SK-N-SH (cell line): ENCODE data around the gene FAM20B. TPM values are rescaled to one million over a fixed set of nuclear protein-coding genes. Genes with fewer than 3 reads are reported as not detected.

Experiments used
- CTCF ChIA-PET: fragments of 300-600, 350-600 bp; formaldehyde crosslinking; extraction: SDS; loops from one replicate; lab custom pipeline; 2021; lab: Yijun Ruan, JAX
- POLR2A ChIA-PET: fragments of 350-600 bp; sonication (Branson Sonifier 250); formaldehyde crosslinking; extraction: SDS; loops from one replicate; lab custom pipeline; 2020; ENCODE audit warnings: antibody characterized with exemption, inconsistent platforms; lab: Yijun Ruan, JAX
- DNase-seq: peaks from one replicate; pipeline ENCODE4 v3.0.0; 2012
- H2AFZ ChIP-seq: fragments of 200-600 bp; sonication (generic); 2 replicates; pipeline ENCODE4 v1.8.1; 2016; ENCODE audit warnings: antibody characterized with exemption, mild to moderate bottlenecking, low read depth
- H3F3A ChIP-seq: fragments of 200-600 bp; sonication (generic); replicated peaks from 2 replicates; pipeline ENCODE3; 2016; ENCODE audit warnings: antibody characterized with exemption, mild to moderate bottlenecking; ENCODE audit not compliant: insufficient read depth
- H3K27ac ChIP-seq, 2 experiments: fragments of 200-500 bp in 1 of 2; fragments of 200-600 bp in 1 of 2; sonication (Bioruptor generic) in 1 of 2; sonication (generic), shearing (Covaris generic) in 1 of 2; 2 replicates each; pipeline versions ENCODE4 v1.5.1 to v1.6.1; 2014 to 2016; ENCODE audit warnings: low read depth in 2 of 2, inconsistent platforms in 1 of 2, low read length in 1 of 2, mild to moderate bottlenecking in 1 of 2, mixed read lengths in 1 of 2
- H3K27me3 ChIP-seq: fragments of 200-600 bp; sonication (generic), shearing (Covaris generic); 2 replicates; pipeline ENCODE4 v1.6.1; 2016; ENCODE audit warnings: mixed run types; ENCODE audit not compliant: insufficient read depth
- H3K36me3 ChIP-seq, 2 experiments: fragments of 200-500 bp in 1 of 2; fragments of 200-600 bp in 1 of 2; sonication (Bioruptor generic) in 1 of 2; sonication (generic) in 1 of 2; replicated peaks in 1 of 2; 2 replicates each; pipeline versions ENCODE3 to v1.5.1; 2014 to 2016; ENCODE audit warnings: low read length in 1 of 2, mild to moderate bottlenecking in 1 of 2; ENCODE audit not compliant: insufficient read depth in 2 of 2, control insufficient read depth in 1 of 2
- H3K4me1 ChIP-seq, 2 experiments: fragments of 200-500 bp in 1 of 2; fragments of 200-600 bp in 1 of 2; sonication (Bioruptor generic) in 1 of 2; sonication (generic), shearing (Covaris generic) in 1 of 2; 2 replicates each; pipeline versions ENCODE4 v1.5.1 to v1.6.1; 2014 to 2016; ENCODE audit warnings: low read depth in 1 of 2, low read length in 1 of 2, mixed run types in 1 of 2; ENCODE audit not compliant: insufficient read depth in 2 of 2, control insufficient read depth in 1 of 2
- H3K4me2 ChIP-seq: fragments of 200-600 bp; sonication (generic), shearing (Covaris generic); 2 replicates; pipeline ENCODE4 v1.6.1; 2017; ENCODE audit warnings: mixed run types
- H3K4me3 ChIP-seq, 2 experiments: fragments of 200-500 bp in 1 of 2; fragments of 200-600 bp in 1 of 2; sonication (Bioruptor generic) in 1 of 2; sonication (generic), shearing (Covaris generic) in 1 of 2; 2 replicates each; pipeline versions ENCODE4 v1.5.1 to v1.8.1; 2014 to 2016; ENCODE audit warnings: low read depth in 2 of 2, inconsistent platforms in 1 of 2, low read length in 1 of 2, mild to moderate bottlenecking in 1 of 2, mixed read lengths in 1 of 2, moderate library complexity in 1 of 2
- H3K79me2 ChIP-seq: fragments of 200-600 bp; sonication (generic); 2 replicates; pipeline ENCODE4 v1.8.1; 2017; ENCODE audit warnings: mild to moderate bottlenecking; ENCODE audit not compliant: insufficient read depth
- H3K9ac ChIP-seq: fragments of 200-600 bp; sonication (generic); 2 replicates; pipeline ENCODE4 v1.6.1; 2017; ENCODE audit warnings: mixed run types
- H3K9me2 ChIP-seq: fragments of 200-600 bp; sonication (generic); 2 replicates; pipeline ENCODE4 v1.6.1; 2017; ENCODE audit warnings: mixed run types
- H3K9me3 ChIP-seq: fragments of 200-600 bp; sonication (generic); 2 replicates; pipeline ENCODE4 v1.6.1; 2017; ENCODE audit warnings: mixed run types, mild to moderate bottlenecking, moderate library complexity
- H4K20me1 ChIP-seq: fragments of 200-600 bp; sonication (generic); 2 replicates; pipeline ENCODE4 v1.6.1; 2017; ENCODE audit warnings: mild to moderate bottlenecking, mixed run types; ENCODE audit not compliant: insufficient read depth
- FOSL2 ChIP-seq: IDR thresholded peaks from 2 replicates; pipeline ENCODE4 v1.4.0; 2012; ENCODE audit warnings: low read depth, mild to moderate bottlenecking, moderate library complexity, borderline replicate concordance
- FOXJ3 ChIP-seq: sonication (generic); formaldehyde crosslinking; IDR thresholded peaks from 2 replicates; pipeline ENCODE4 v1.5.1; 2020; ENCODE audit warnings: mild to moderate bottlenecking, missing genetic modification reagents
- GABPA ChIP-seq: IDR thresholded peaks from 2 replicates; pipeline ENCODE4 v1.4.0; 2012; ENCODE audit warnings: low read depth, mild to moderate bottlenecking
- MEF2A ChIP-seq: IDR thresholded peaks from 2 replicates; pipeline ENCODE4 v1.4.0; 2012; ENCODE audit warnings: low read depth, borderline replicate concordance
- SIN3A ChIP-seq: IDR thresholded peaks from 2 replicates; pipeline ENCODE4 v1.6.1; 2012; ENCODE audit warnings: low read depth, mild to moderate bottlenecking, low read length, moderate library complexity, borderline replicate concordance
- SMC3 ChIP-seq: IDR thresholded peaks from 2 replicates; pipeline ENCODE4 v1.6.1; 2012; ENCODE audit warnings: low read depth, low read length, improper control_type of control experiment
- TCF12 ChIP-seq: IDR thresholded peaks from 2 replicates; pipeline ENCODE4 v1.4.0; 2012
- USF2 ChIP-seq: fragments of 150-350 bp; IDR thresholded peaks from 2 replicates; pipeline ENCODE4 v1.6.1; 2017; ENCODE audit warnings: antibody characterized with exemption, low read length, low read depth, borderline replicate concordance
- ZBTB33 ChIP-seq: IDR thresholded peaks from 2 replicates; pipeline ENCODE4 v1.4.0; 2012; ENCODE audit warnings: low read depth, borderline replicate concordance
- WGBS: methylation state at CpG from one replicate; pipeline ENCODE4 v1.1.6; 2017; ENCODE audit warnings: low lambda C conversion rate; 5-methylcytosine and 5-hydroxymethylcytosine counted together
- polyA plus RNA-seq, 3 experiments: library from polyadenylated mRNA; depleted of rRNA; stranded (reverse); fragments of >200 nt; gene quantifications; 2 replicates each; pipeline ENCODE4 v1.2.3, GENCODE V29; 2012
- TF ChIP-seq, protein P1 (sequence below): IDR thresholded peaks from 2 replicates; pipeline ENCODE4; 2012
- TF ChIP-seq, protein P2 (sequence below): IDR thresholded peaks from 2 replicates; pipeline ENCODE4 v1.4.0; 2012; ENCODE audit warnings: low read depth
- TF ChIP-seq, protein P3 (sequence below): IDR thresholded peaks from 2 replicates; pipeline ENCODE4 v1.4.0; 2012; ENCODE audit warnings: low read depth, borderline replicate concordance

The FAM20B gene
- polyA plus RNA-seq, 1 of the 3 experiments (the other 2 are of a cell fraction), result 14.9 TPM

DNA sequence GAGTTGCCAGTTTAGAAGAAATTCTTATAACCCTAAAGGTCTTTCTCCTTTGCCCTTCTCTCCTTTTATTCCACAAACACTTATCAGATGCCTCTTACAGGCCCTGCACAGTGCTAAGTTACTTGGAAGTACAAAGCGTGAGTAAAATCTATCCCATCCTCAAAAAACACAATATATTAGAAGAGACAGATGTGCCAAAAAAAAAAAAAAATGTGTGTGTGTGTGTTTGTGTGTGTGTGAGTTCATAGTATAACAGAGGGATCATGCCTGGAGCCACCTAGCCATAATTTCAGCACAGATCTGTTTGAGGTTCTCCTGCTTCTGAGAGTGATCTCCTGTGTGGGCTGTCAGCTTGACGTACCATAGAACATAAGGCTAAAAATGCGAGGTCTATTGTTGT, 5.0 kb downstream of the FAM20B start:
- Histone ChIP-seq H4K20me1 (peaks cover 4% of the 10 kb centered on the region), H3K9me2 (no peaks in the 10 kb centered on the region), H3K4me3 (no peak overlapping the region), H3K36me3 (no peaks in the 10 kb centered on the region), H3K9me3 (no peaks in the 10 kb centered on the region), H2AFZ (no peak overlapping the region), H3K79me2 (peaks cover 92% of the 10 kb centered on the region), H3F3A (peaks cover 4% of the 10 kb centered on the region), H3K27me3 (no peaks in the 10 kb centered on the region), H3K9ac (no peak overlapping the region), H3K4me2 (no peak overlapping the region), H3K27ac (no peak overlapping the region), H3K4me1 (peaks cover 15 to 34% of the 10 kb centered on the region in 2 experiments)
- WGBS, result 94% methylated on average over 3 of the region's 3 CpGs
- CTCF ChIA-PET, result no interaction called here
- no peak for TF ChIP-seq TCF12
- TF ChIP-seq FOSL2, result no peak
- no peak for TF ChIP-seq ZBTB33
- no peak for TF ChIP-seq SMC3
- TF ChIP-seq GABPA, result no peak
- TF ChIP-seq, protein P1, sequence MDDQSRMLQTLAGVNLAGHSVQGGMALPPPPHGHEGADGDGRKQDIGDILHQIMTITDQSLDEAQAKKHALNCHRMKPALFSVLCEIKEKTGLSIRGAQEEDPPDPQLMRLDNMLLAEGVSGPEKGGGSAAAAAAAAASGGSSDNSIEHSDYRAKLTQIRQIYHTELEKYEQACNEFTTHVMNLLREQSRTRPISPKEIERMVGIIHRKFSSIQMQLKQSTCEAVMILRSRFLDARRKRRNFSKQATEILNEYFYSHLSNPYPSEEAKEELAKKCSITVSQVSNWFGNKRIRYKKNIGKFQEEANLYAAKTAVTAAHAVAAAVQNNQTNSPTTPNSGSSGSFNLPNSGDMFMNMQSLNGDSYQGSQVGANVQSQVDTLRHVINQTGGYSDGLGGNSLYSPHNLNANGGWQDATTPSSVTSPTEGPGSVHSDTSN, result no peak
- no peak for TF ChIP-seq USF2
- no peak for TF ChIP-seq SIN3A
- TF ChIP-seq MEF2A, result no peak
- no peak for TF ChIP-seq FOXJ3 (CRISPR knock-in tag)
- TF ChIP-seq, protein P2, sequence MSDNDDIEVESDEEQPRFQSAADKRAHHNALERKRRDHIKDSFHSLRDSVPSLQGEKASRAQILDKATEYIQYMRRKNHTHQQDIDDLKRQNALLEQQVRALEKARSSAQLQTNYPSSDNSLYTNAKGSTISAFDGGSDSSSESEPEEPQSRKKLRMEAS, result no peak
- POLR2A ChIA-PET, result no interaction called here
- no peak for DNase-seq

DNA sequence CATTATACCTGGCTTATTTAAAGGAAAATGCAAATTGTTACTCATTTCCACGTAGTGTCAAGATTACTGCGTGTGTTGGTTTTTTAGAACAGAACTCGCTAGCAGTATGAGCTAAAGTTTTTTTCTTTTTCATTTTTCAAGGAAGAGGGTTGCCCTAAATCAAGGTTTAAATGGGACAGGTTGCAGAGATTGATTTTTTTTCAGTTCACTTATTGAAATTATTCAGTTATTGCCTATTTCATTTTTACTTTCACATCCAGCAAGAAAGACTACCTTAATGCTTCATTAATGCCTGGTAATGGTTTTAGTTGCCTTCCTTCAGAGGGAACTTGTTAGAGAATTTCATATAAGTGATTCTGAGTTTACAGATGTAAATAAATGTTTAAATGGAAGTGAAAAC, 5.6 kb downstream of the FAM20B start:
- H2AFZ ChIP-seq, result no peak overlapping the region
- no peak overlapping the region for H3K4me3 ChIP-seq
- H3K79me2 ChIP-seq, result peaks cover 98% of the 10 kb centered on the region
- DNase-seq, result no peak
- no peaks in the 10 kb centered on the region for H3K9me2 ChIP-seq
- H3K36me3 ChIP-seq, result no peaks in the 10 kb centered on the region
- H3K4me2 ChIP-seq, result no peak overlapping the region
- ChIA-PET POLR2A (no interaction called here), CTCF (no interaction called here)
- 100% methylated on average over 3 of the region's 3 CpGs for WGBS
- no peak overlapping the region for H3K9ac ChIP-seq
- TF ChIP-seq, protein P3, sequence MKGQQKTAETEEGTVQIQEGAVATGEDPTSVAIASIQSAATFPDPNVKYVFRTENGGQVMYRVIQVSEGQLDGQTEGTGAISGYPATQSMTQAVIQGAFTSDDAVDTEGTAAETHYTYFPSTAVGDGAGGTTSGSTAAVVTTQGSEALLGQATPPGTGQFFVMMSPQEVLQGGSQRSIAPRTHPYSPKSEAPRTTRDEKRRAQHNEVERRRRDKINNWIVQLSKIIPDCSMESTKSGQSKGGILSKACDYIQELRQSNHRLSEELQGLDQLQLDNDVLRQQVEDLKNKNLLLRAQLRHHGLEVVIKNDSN, result no peak
- no peaks in the 10 kb centered on the region for H3K27me3 ChIP-seq
- H3F3A ChIP-seq, result peaks cover 4% of the 10 kb centered on the region
- peaks cover 4% of the 10 kb centered on the region for H4K20me1 ChIP-seq
- H3K9me3 ChIP-seq, result no peaks in the 10 kb centered on the region
- no peak overlapping the region for H3K27ac ChIP-seq
- H3K4me1 ChIP-seq, result peaks cover 15 to 34% of the 10 kb centered on the region in 2 experiments
